ENCODE results near the gene XPNPEP1.

XPNPEP1 gene

DNA sequence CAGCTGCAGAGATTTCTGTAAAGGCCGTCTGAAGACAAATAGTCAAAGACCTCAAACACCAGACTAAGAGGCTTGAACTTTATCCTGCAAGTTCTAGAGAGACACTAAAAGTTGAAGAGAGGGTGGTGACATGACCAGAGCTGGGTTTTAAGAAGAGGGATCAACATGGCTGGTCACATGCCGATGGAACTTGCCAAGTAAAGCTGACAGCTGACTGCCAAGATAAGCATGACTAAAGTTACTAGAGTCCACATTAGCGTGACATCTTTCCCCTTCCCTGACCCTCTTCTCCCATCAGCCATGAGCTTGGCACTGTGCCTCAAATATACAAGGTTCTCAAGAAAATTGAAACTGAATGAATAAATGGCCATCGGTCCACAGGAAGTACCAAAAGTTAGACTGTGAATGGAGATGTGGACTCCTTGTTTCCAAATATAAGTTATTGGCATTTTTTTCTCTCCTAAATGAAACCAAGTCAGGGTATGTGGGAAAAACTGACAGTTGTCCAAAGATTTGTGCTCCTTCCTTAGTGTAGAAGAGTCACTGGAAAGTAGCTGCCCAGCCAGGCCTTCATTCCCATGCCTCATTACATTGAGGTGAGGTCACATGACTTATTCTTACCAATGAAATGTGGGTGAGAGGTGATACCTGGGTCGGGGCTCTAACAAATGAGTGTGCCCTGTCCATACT, 24.5 kb downstream of the XPNPEP1 start:
- no peak for TF ChIP-seq GATA3 (IDR thresholded peaks at IDR 0.05; ENCODE audit: low read depth, low read length)
- TF ChIP-seq GATA2 (IDR thresholded peaks at IDR 0.05; ENCODE audit: low read depth, low read length), result no peak

DNA sequence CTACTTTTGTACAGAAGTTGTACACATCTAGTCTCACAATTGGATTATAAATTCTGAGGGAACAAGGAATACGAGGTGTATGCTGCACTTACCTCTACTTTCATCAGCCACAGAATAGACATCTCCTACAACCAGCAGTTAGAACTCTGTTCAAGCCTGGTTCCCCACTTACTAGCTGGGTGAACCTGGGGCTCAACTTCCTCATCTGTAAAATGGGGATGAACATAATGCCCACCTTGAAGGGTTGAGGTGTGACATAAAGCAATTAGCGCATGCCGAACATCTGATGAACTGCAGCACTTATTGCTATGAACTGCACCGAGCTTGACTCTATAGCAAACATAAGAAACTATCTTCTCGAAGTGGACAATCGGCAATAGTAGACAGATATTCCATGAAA, 25.3 kb downstream of the XPNPEP1 start:
- TF ChIP-seq GATA3 (IDR thresholded peaks at IDR 0.05; ENCODE audit: low read depth, low read length) (no peak), GATA2 (IDR thresholded peaks at IDR 0.05; ENCODE audit: low read depth, low read length) (no peak)

DNA sequence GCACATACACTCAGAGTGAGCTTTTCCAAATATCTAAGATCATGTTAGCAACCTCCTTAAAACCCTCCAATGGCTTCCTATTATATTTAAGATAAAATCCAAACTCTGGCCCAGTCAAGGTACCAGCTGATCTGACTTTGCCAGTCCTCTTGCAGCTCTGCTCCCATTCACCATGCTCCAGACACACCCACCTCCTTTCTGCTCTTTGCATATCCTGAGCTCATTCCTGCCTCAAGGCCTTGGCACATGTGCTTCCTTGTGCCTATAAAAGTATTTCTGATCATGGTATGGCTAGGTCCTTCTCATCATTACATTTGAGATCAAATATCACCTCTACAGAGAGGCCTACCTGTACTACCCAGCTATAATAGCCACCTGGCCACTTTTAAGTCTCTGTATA, 27.5 kb downstream of the XPNPEP1 start:
- TF ChIP-seq GATA3 (IDR thresholded peaks at IDR 0.05; ENCODE audit: low read depth, low read length), result no peak

DNA sequence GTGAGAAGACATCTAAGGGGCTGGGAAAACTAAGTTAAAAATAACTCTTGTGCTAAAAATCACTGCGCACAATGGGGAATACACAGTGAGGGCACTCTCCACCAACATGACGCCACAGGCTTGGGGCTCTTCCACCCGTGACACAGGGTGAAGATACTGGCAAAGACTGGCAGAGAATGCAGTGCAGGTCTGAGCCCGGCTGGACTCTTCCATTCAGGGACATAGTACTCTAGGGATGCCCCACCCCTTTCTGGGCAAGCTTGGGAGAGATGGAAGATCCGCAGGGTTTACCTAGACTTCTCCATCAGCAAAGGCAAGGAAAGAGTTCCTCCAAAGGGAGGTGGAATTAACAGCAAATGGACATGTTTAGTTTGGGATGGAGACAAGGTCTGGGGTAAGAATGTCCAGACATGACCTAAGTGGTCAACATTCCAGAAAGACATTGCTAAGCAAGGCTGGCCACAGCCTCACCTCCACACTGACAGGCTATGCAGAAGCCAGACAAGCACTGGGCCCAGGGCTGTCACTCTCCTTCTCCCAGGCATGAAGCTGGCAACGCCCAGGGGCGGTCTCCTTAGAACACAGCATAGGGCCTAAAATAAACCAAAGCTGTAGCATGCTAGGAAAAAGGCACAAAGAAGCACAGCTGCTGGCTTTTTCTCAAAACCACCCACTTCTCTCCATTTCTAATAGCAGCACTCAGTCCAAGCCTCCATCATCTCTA, 28.1 kb downstream of the XPNPEP1 start:
- TF ChIP-seq GATA3 (IDR thresholded peaks at IDR 0.05; ENCODE audit: low read depth, low read length), result no peak

DNA sequence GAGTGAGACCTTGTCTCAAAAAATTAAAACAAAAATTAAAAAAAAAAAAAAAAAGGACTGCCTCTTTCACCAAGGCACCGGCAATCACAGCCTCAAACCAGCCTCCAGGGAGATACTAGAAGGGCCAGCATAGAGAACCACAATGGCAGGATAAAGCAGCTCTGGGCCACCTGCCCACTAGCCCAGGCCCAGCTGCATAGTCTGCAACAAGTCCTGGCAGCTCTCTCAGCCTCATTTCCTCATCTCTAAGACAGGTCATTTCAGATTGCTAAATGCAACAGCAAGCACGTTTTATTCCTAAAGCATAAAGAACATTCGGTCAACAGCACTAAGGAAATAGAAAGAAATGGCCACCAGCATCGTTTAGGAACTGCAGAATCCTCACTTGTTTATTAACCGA, 28.8 kb downstream of the XPNPEP1 start:
- TF ChIP-seq GATA3 (IDR thresholded peaks at IDR 0.05; ENCODE audit: low read depth, low read length), result no peak
- no peak for TF ChIP-seq GATA2 (IDR thresholded peaks at IDR 0.05; ENCODE audit: low read depth, low read length)

DNA sequence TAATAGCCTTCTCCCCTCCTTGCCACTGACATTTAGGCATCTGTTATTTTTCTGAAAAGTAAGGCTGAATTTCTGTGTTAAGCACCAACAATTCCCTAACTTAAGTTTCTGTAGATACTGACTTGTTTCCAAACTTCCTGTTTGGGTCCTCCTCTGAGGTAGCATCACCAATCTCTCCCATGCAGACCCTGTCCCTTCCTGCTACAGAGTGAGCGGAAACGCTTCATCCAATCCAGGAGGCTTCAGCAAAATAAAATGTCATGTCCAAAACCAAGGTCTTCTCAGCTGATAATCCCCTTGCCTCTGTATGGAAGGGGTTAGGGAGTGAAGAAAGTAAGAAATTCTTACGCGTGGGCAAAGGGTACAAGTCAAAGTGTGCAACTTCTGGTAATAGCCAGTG, 29.9 kb downstream of the XPNPEP1 start:
- TF ChIP-seq GATA3 (IDR thresholded peaks at IDR 0.05; ENCODE audit: low read depth, low read length) (no peak), GATA2 (IDR thresholded peaks at IDR 0.05; ENCODE audit: low read depth, low read length) (no peak)

DNA sequence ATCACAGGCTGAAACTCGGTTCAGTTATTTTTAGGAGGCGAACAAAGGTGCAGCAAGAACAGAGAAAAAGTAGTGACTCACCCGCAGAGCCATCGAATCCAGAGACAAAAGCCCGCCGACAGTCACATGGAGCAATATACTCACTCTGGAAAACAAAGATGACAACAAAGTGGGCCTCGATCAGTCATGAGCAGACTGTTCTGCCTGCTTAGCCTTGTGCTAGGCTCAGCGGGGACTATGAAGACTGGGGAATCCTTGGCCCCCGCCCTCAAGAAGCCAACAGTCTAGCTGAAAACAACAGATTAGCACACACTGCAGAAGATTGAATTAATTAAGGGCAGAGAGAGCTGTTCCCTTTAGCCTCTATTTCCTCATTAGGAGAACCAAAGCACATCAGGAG, 30.4 kb downstream of the XPNPEP1 start:
- TF ChIP-seq GATA3 (IDR thresholded peaks at IDR 0.05; ENCODE audit: low read depth, low read length) (no peak), GATA2 (IDR thresholded peaks at IDR 0.05; ENCODE audit: low read depth, low read length) (no peak)

DNA sequence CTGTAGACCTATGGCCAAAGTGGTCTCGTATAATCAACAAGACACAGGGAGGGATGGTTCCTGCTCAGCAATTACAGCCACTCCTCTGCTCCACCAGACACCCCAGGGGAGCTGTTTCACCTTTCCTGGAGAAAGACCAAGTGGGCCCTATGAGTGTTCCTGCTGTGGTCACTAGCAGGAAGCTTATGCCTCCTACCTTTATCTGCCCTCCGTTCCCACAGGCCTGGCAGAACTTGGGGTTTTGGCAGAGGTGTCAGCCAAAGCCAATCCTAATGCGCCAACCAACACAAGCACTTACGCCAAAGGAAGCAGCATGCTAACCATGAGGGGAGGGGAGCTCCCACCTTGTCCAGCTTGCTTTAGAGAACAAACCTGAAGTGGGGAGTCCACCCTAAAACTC, 31.2 kb downstream of the XPNPEP1 start:
- TF ChIP-seq GATA3 (IDR thresholded peaks at IDR 0.05; ENCODE audit: low read depth, low read length), result no peak

DNA sequence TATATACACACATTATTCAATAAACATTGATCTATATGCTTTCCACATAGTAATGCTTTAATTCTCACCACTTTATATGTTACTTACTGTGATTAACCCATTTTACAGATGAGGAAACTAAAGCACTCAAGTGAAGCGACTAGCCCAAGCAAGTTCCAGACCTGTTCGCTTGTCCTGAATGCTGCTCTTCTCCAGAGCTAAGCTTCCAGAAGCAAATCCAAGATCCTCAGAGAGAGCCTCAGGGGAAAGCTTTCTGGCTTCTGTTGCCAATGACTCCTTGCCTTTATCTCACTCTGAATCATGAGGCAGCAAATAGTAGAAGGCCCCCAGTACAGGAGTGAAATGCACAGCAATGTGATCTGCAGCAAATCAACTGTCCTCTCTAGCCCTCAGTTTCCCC, 32.2 kb downstream of the XPNPEP1 start:
- TF ChIP-seq GATA3 (IDR thresholded peaks at IDR 0.05; ENCODE audit: low read depth, low read length) (no peak), GATA2 (IDR thresholded peaks at IDR 0.05; ENCODE audit: low read depth, low read length) (no peak)

DNA sequence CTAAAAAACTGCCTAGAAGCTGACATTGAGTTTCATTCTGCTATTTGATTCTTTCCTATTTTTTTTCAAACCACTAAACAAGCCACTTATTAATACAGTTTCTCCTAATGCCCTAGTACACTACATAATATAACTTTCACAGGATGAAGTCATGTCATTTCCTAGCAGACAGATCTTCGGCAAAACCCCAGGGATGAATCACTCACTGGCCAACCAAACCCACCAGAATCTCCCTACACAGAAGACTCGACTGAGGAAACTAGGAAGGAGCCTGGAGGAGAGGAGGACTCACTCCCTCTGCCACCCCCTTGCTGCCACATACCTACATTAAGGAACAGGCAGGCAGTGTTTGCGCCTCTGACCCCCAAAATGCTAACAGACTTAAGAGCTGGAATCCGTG, 33.4 kb downstream of the XPNPEP1 start:
- no peak for TF ChIP-seq GATA3 (IDR thresholded peaks at IDR 0.05; ENCODE audit: low read depth, low read length)

DNA sequence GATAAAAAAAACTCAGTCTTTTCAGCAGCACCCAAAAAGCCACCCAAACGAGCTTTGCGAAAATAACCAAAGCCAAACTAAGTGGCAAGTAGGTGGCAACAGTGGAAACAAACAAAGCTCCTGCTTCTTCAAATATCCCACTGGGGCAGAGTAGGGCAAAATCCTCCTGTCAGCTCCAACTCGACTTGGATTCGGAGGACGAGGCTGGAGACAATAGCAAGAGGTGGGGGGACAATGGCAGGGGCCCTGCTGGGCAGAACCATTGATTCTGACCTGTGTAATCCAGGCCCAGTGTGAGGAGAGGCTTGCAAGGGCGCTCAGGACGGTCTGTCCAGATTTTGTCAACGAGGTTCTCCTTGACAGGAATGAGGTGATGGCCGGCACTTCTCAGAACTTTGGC, 35.5 kb downstream of the XPNPEP1 start:
- TF ChIP-seq GATA2 (IDR thresholded peaks at IDR 0.05; ENCODE audit: low read depth, low read length) (no peak), GATA3 (IDR thresholded peaks at IDR 0.05; ENCODE audit: low read depth, low read length) (no peak)

DNA sequence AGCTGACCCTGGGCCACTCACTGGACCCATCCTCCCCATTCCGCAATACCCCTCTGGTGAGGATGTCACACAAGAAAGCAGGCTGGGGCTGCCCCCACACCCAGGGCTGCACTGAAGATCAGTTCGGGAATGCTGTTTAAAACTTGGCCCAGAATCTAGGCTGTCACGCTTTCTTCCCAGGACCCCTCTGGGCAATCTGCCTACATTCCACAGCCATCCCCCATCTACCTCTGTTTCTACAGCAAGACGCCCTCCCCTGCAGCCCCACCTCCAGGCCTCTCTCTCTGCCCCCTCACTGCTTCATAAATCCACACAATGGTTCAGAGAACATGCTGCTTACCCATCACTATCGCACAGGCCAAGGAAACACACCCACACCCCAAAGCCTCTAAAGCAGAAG, 36.1 kb downstream of the XPNPEP1 start:
- TF ChIP-seq GATA3 (IDR thresholded peaks at IDR 0.05; ENCODE audit: low read depth, low read length) (no peak), GATA2 (IDR thresholded peaks at IDR 0.05; ENCODE audit: low read depth, low read length) (no peak)

DNA sequence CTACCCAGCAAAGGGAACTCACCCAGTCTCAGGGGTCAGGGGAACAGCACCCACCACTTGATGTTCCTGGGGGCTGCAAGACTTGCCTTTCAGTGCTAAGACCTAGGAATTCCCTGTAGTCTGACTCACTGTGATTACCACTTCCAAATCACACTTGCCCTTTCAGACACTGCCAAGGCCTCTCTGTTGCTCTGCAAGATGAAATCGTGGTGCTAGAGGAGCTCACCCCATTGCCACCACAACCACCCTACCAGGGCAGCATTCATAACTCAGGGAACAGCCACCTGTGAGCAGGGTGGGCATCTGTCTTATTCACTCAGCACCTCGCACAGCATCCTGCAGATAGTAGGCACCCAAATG, 36.5 kb downstream of the XPNPEP1 start:
- TF ChIP-seq GATA3 (IDR thresholded peaks at IDR 0.05; ENCODE audit: low read depth, low read length) (no peak), GATA2 (IDR thresholded peaks at IDR 0.05; ENCODE audit: low read depth, low read length) (no peak)

DNA sequence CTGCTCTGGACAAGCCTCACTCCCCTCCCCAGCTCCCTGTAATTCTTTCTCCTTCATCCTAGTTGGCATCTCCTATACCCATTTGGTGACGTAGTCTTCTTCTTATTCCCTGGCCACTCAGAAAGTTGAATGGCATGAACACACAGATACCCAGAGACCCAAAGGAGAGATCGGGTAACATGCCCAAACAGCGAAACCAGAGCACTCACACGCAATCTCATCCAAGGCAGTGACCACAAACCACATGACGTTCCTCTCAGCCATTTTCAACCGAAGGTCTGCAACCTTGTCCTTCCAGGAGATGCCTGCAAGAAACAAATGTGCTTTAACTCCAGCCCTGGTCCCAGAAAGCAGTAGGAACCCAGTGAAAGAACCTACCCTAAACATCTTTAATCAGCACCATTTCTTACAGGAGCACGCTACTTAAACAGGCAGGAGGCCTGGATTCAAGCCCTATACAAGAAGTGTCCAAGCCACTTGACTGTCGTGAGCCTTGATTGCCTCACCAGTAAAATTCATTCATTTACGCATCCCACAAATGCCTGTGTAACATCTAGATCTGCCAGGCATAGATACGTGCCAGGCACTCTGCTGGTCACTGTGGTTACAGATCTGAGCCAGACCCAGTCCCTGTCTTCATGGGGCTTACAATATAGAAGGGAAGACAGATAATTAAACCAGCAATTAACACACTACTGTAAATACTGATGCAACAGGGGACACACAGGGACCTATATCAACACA, 37.1 kb downstream of the XPNPEP1 start:
- TF ChIP-seq GATA3 (IDR thresholded peaks at IDR 0.05; ENCODE audit: low read depth, low read length) (no peak), GATA2 (IDR thresholded peaks at IDR 0.05; ENCODE audit: low read depth, low read length) (no peak)
